Coronary artery (tissue), 2 donors: ENCODE results near the gene ADCYAP1.

Experiments
- DNase-seq: peaks from one replicate; pipeline ENCODE4 v3.0.0-alpha.2; 2017; ENCODE audit warnings: low spot score
- H3K27ac ChIP-seq, 2 donors: fragments of 200-600 bp; sonication (generic); one replicate each; pipeline ENCODE4 v1.5.1; 2016 to 2019
- H3K4me3 ChIP-seq: fragments of 200-600 bp; sonication (generic); 2 replicates; pipeline ENCODE4 v1.5.1; 2016; ENCODE audit warnings: mild to moderate bottlenecking, moderate library complexity
- TF ChIP-seq, protein P1 (sequence below): fragments of 200-600 bp; sonication (generic); IDR thresholded peaks from one replicate; pipeline ENCODE4 v1.5.1; 2019; ENCODE audit warnings: antibody characterized with exemption

ADCYAP1 gene

DNA sequence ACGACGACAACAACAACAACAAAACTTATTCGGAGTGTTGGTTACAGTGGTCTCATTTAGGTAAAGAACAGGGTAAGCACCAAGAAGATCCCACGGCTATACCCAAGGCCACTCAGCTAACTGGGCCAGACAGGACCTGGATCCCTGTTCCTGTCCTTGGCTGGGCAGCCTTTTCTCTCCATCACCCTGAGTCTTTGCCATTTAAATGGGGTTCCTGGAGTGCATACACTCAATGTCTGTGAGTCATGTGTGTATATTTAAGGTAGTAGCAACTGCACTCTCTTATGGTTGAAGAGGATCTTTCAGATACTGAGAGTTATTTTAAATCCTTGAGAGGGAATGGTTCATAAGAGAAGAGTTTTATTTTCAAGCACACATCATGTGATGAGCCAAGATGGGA lies 35.3 kb downstream of the ADCYAP1 start:
- DNase-seq, result no peak
- H3K4me3 ChIP-seq, result no peak overlapping the region
- no peak overlapping the region for H3K27ac ChIP-seq
- TF ChIP-seq, protein P1, sequence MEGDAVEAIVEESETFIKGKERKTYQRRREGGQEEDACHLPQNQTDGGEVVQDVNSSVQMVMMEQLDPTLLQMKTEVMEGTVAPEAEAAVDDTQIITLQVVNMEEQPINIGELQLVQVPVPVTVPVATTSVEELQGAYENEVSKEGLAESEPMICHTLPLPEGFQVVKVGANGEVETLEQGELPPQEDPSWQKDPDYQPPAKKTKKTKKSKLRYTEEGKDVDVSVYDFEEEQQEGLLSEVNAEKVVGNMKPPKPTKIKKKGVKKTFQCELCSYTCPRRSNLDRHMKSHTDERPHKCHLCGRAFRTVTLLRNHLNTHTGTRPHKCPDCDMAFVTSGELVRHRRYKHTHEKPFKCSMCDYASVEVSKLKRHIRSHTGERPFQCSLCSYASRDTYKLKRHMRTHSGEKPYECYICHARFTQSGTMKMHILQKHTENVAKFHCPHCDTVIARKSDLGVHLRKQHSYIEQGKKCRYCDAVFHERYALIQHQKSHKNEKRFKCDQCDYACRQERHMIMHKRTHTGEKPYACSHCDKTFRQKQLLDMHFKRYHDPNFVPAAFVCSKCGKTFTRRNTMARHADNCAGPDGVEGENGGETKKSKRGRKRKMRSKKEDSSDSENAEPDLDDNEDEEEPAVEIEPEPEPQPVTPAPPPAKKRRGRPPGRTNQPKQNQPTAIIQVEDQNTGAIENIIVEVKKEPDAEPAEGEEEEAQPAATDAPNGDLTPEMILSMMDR, result no peak

DNA sequence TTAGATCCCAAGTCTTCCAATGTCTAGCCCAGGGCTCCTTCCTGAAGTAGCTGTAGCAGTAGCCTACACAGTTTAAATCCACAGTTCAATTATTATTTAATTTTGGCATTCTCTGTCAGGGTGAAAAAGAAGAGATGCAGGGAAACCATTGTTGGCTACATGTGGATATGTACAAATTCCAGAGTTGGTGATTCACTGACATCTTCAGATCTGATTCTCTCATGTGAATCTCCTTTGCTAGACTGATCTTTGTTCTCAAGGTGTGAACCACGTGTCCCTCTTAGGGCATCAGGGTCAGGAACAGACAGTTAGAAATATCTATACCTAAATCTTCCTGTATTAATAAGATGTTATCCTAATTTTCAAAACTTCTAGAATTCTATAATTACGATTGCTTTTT lies 36.7 kb downstream of the ADCYAP1 start:
- Histone ChIP-seq H3K27ac (no peak overlapping the region), H3K4me3 (no peak overlapping the region)
- TF ChIP-seq, protein P1, result no peak
- DNase-seq, result no peak

DNA sequence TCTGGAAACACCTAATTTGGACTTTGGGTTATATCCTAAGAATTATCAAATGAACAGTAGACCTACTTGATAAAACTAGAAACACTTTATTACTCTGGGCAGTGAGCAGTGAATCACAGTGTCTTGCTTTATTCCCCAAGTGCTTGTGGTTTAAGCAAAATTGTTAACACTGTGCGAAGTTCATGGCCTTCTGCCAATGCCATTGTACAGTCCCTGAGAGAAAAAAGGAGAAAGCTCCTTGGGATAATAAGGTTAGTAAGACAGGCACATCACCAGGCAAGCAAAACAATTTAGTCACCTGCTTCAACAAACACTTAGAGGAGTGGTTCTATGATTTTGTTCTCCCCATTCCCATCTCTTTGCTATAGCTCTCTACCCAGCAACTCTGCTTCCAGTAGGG lies 39.8 kb downstream of the ADCYAP1 start:
- TF ChIP-seq, protein P1, result no peak
- DNase-seq, result no peak
- Histone ChIP-seq H3K27ac (no peak overlapping the region), H3K4me3 (no peak overlapping the region)

DNA sequence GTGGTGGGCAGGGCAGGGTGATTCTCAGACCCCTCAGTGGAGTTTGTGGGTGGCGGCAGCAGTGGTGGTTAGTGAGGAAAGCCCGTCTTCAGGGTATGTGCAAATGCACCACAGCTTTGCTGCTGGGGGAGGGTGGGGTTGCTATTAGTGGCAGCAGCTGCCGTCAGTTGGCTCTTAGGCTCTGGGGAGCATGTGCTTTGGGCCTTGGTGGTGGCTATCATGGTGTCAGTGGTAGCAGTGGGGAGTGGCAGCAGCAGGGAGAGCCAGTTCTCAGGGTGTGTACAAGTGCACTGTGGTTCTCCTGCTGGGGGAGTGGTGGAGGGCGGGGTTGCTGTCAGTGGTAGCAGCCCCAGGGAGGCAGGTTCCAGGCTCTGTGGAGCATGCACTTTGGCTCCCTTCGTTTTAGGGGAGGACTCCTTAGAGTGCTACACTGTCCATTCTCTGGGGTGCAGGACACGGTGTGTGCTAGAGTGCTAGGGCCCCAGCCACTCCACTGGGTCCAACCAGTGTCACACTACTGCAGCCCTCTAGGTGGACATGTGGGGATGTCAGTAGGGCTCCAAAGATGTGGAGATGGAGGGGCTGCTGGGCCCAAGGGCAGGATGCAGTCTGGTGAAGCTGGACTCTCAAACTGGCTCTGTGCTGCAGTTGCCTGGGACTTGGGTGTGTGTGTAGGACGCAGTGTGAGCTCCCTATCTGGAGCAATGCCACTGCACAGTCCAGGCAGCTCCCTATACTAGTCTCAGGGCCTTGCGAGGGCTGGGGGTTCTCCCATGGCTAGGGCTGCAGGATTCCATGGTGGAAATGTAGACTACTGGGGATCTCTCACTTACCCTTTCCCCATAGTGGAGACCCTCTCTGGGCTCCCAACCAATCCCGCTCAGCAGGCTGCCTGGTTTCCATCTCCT lies 45.3 kb downstream of the ADCYAP1 start:
- no peak overlapping the region for H3K4me3 ChIP-seq
- no peak for DNase-seq
- TF ChIP-seq, protein P1, result no peak
- no peak overlapping the region for H3K27ac ChIP-seq

DNA sequence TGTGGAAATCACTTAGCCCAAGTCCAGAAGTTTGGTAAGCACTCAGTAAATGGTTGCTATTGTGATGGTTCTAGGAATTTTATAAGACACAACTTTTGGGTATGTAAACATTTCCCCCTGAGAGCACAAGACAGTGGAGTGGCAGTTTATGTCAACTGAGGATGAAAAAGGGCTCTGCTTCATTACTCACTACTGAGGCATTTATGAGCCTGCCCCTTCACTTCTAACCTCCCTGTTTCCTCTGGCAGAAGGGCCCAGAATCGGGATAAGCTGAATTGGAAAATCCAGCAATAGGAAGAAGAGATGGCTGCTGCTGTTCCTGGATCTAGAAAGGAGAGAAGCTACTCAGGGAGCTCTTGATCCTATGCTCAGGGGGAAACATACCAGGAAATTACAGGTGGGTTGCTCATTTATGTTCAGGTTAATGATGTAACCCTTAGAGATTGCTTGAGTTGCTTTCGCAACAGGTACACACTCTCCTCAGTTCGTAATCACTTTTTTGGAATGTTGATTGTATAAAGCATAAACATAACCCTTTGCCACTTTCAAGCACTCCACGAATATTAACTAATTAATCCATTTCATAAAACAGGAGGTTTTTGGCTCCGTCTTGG lies 46.3 kb downstream of the ADCYAP1 start:
- Histone ChIP-seq H3K27ac (no peak overlapping the region), H3K4me3 (no peak overlapping the region)
- TF ChIP-seq, protein P1, result no peak
- no peak for DNase-seq

DNA sequence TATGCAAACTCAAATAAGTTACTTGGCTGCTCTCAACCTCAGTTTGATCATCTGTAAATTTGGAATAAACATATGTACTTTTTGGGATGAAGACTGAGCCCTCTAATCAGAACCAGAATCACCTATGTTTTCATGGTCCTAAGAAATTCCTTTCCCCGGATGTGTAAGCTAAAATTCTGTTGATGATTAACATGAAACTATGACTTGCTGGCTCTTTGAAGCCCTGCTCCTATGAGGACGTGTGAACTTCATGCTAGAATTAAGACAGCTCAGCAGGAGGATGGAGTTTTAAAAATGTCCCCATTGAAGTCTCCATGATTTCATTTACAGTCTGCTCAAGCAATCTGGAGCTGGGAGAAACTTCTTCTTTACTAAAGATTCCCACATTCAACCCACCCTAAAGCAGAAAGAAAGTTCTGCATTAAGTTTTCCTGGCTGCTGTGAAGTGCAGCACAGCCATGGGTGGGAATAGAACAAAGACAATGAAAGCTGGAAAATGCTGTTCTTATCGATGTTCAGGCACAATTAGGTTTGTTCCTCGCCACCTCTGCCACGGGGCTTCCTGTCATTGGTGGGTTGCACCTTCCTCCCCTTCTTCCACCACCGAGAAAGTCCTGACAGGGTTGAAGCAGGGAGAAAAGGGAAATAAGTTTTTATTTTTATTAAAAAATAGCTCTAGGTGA lies 50.9 kb downstream of the ADCYAP1 start:
- no peak for DNase-seq
- TF ChIP-seq, protein P1, result no peak
- Histone ChIP-seq H3K27ac (no peak overlapping the region), H3K4me3 (no peak overlapping the region)
